ENCODE measurements around the gene RNF208.

DNA sequence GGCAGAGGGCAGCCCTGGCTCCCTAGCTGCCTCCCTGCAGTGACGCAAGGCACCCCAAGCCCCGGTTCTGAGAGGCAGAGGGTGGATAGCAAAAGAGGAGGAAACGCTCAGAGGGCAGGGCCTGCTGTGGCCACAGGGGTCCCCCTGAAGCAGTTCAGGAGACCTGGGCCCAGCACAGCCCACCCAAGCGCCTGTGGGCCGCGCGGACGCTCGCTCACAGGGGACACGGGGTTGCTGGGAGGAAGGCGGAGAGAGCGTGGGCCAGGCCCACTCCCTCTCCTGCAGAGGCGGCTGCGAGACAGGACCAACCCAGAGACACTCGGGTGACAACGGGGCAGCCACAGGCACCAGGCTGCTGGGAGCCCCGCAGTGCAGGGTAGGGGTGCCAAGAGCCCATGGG is 42.3 kb downstream of the RNF208 start:
- TF ChIP-seq, protein P1, sequence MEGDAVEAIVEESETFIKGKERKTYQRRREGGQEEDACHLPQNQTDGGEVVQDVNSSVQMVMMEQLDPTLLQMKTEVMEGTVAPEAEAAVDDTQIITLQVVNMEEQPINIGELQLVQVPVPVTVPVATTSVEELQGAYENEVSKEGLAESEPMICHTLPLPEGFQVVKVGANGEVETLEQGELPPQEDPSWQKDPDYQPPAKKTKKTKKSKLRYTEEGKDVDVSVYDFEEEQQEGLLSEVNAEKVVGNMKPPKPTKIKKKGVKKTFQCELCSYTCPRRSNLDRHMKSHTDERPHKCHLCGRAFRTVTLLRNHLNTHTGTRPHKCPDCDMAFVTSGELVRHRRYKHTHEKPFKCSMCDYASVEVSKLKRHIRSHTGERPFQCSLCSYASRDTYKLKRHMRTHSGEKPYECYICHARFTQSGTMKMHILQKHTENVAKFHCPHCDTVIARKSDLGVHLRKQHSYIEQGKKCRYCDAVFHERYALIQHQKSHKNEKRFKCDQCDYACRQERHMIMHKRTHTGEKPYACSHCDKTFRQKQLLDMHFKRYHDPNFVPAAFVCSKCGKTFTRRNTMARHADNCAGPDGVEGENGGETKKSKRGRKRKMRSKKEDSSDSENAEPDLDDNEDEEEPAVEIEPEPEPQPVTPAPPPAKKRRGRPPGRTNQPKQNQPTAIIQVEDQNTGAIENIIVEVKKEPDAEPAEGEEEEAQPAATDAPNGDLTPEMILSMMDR (IDR thresholded peaks at IDR 0.05; ENCODE audit: insufficient read depth, low read length, poor library complexity, severe bottlenecking), result no peak
- no peak for TF ChIP-seq EZH2phosphoT487 (conservative IDR thresholded peaks at IDR 0.05; ENCODE audit: low read length)
